Smooth muscle cell (in vitro differentiated cells): Measurements from ENCODE around the gene TMEM167B. TPM values are rescaled to one million over a fixed set of nuclear protein-coding genes. Genes with fewer than 3 reads are reported as not detected.

Experiments
- DNase-seq: peaks from one replicate; lab custom pipeline; 2025; ENCODE audit not compliant: unreplicated experiment; lab: John Stamatoyannopoulos, UW
- H2AFZ ChIP-seq: fragments of 200-600 bp; sonication (generic); 2 replicates; pipeline ENCODE4 v1.6.0; 2016; ENCODE audit warnings: antibody characterized with exemption, low read depth, mild to moderate bottlenecking
- H3F3A ChIP-seq: fragments of 200-600 bp; sonication (generic); 2 replicates; pipeline ENCODE4 v1.6.0; 2017; ENCODE audit warnings: antibody characterized with exemption, low read depth
- H3K27ac ChIP-seq: fragments of 200-600 bp; sonication (generic); 2 replicates; pipeline ENCODE4 v1.5.1; 2016; ENCODE audit warnings: low read depth, mild to moderate bottlenecking
- H3K27me3 ChIP-seq: fragments of 200-600 bp; sonication (generic); 2 replicates; pipeline ENCODE4 v1.6.1; 2016; ENCODE audit warnings: low read depth, mild to moderate bottlenecking
- H3K36me3 ChIP-seq: fragments of 200-600 bp; sonication (generic); 2 replicates; pipeline ENCODE4 v1.5.1; 2016; ENCODE audit warnings: low read depth
- H3K4me1 ChIP-seq: fragments of 200-600 bp; sonication (generic); 2 replicates; pipeline ENCODE4 v1.5.1; 2016; ENCODE audit warnings: low read depth
- H3K4me2 ChIP-seq: fragments of 200-600 bp; sonication (generic); 2 replicates; pipeline ENCODE4 v1.6.0; 2016; ENCODE audit warnings: mild to moderate bottlenecking
- H3K4me3 ChIP-seq: fragments of 200-600 bp; sonication (generic); 2 replicates; pipeline ENCODE4 v1.5.1; 2016; ENCODE audit warnings: mild to moderate bottlenecking
- H3K79me2 ChIP-seq: fragments of 200-600 bp; sonication (generic); 2 replicates; pipeline ENCODE4 v1.6.0; 2016; ENCODE audit warnings: low read depth, mild to moderate bottlenecking
- H3K9ac ChIP-seq: fragments of 200-600 bp; sonication (generic); 2 replicates; pipeline ENCODE4 v1.6.0; 2016; ENCODE audit warnings: low read depth
- H3K9me3 ChIP-seq: fragments of 200-600 bp; sonication (generic); replicated peaks from 2 replicates; pipeline ENCODE4 v1.5.1; 2016; ENCODE audit warnings: low read depth
- H4K20me1 ChIP-seq: fragments of 200-600 bp; sonication (generic); 2 replicates; pipeline ENCODE4 v1.6.0; 2016; ENCODE audit warnings: low read depth
- CTCF ChIP-seq: fragments of 200-600 bp; sonication (generic); IDR thresholded peaks from 2 replicates; pipeline ENCODE4 v1.5.1; 2017; ENCODE audit warnings: borderline replicate concordance, mild to moderate bottlenecking, antibody characterized with exemption; ENCODE audit not compliant: insufficient read depth, poor library complexity, severe bottlenecking
- WGBS: methylation state at CpG from one replicate; pipeline ENCODE4 v1.1.7; 2016; ENCODE audit warnings: low lambda C conversion rate; 5-methylcytosine and 5-hydroxymethylcytosine counted together
- polyA plus RNA-seq: library from polyadenylated mRNA; unstranded; fragments of >200 nt; fragmentation: Nextera tagmentation; extraction: Ambion mirVana; gene quantifications from 2 replicates; pipeline ENCODE4 v1.2.1, GENCODE V29; 2016
- total RNA-seq: library from RNA; depleted of rRNA; stranded (reverse); fragments of >200 nt; gene quantifications from 2 replicates; pipeline ENCODE4 v1.2.3, GENCODE V29; 2014

Gene TMEM167B
- total and polyA plus RNA-seq, 2 experiments from 2014 or later = 24.2 to 31.6 TPM

- Histone ChIP-seq H4K20me1 (no peaks in the 10 kb centered on the region), H3K27ac (peak overlapping the region; percentile 76), H3K4me3 (peak overlapping the region; percentile 50), H3K4me2 (peak overlapping the region; percentile 86), H3F3A (no peaks in the 10 kb centered on the region), H2AFZ (no peak overlapping the region), H3K9ac (peak overlapping the region; percentile 92), H3K9me3 (no peaks in the 10 kb centered on the region), H3K4me1 (no peaks in the 10 kb centered on the region), H3K79me2 (no peaks in the 10 kb centered on the region), H3K36me3 (no peaks in the 10 kb centered on the region), H3K27me3 (peaks cover 44% of the 10 kb centered on the region)
- TF ChIP-seq CTCF = peak; percentile 23
- 48% methylated on average over 10 of the region's 10 CpGs for WGBS
- DNase-seq = no peak
Observed at GRCh38 chr1:109112056-109112651, 21.6 kb downstream of the TMEM167B start.

GRCh38 chr1:109112652-109113285, 22.2 kb downstream of the TMEM167B start:
- peaks cover 44% of the 10 kb centered on the region for H3K27me3 ChIP-seq
- H3K9me3 ChIP-seq = no peaks in the 10 kb centered on the region
- DNase-seq = peak; percentile 89
- H4K20me1 ChIP-seq = no peaks in the 10 kb centered on the region
- H3K9ac ChIP-seq = peak overlapping the region; percentile 92
- no peaks in the 10 kb centered on the region for H3K4me1 ChIP-seq
- no peaks in the 10 kb centered on the region for H3K36me3 ChIP-seq
- H3K4me2 ChIP-seq = peak overlapping the region; percentile 86
- H3K27ac ChIP-seq = peak overlapping the region; percentile 76
- H3F3A ChIP-seq = no peaks in the 10 kb centered on the region
- H3K79me2 ChIP-seq = no peaks in the 10 kb centered on the region
- H3K4me3 ChIP-seq = peak overlapping the region; percentile 50
- TF ChIP-seq CTCF = peak; percentile 98
- WGBS = 10% methylated on average over 31 of the region's 31 CpGs
- peak overlapping the region; percentile 2 for H2AFZ ChIP-seq

GRCh38 chr1:109113590-109114341, 23.2 kb downstream of the TMEM167B start, which contains the start of gene ELAPOR1:
ELAPOR1 (plus strand) TSS chr1:109114115; CDS start chr1:109114184, 69 bp downstream.
- Histone ChIP-seq H4K20me1 (no peaks in the 10 kb centered on the region), H3K27me3 (peaks cover 44% of the 10 kb centered on the region), H3F3A (no peaks in the 10 kb centered on the region), H2AFZ (peak within 1 kb of the TSS; percentile 2), H3K4me3 (peak within 1 kb of the TSS; percentile 50), H3K4me1 (no peaks in the 10 kb centered on the region), H3K79me2 (no peaks in the 10 kb centered on the region), H3K36me3 (no peaks in the 10 kb centered on the region), H3K4me2 (peak within 1 kb of the TSS; percentile 86), H3K9ac (no peak within 1 kb of the TSS), H3K9me3 (no peaks in the 10 kb centered on the region), H3K27ac (no peak within 1 kb of the TSS)
- TF ChIP-seq CTCF = no peak
- WGBS = 3% methylated on average over 49 of the region's 56 CpGs
- DNase-seq = no peak
